ENCODE results near the gene PTGES3.
"Not testable (repeated sequence)": the region's sequence is repeated elsewhere in the genome, so short reads cannot be mapped to it uniquely, and the experiment has no call there.

Gene PTGES3

GRCh38 chr12:56688129-56688845 is at the start of gene PTGES3:
Gene PTGES3 (minus strand): TSS chr12:56688284. CDS start chr12:56687999, 285 bp downstream.
- in situ Hi-C loops (cut with MboI; ENCODE audit: low sequenced_read_pairs): no loop called here

- in situ Hi-C loops (cut with MboI; ENCODE audit: low sequenced_read_pairs): no loop called here
Observed at GRCh38 chr12:56728139-56728861, 40.2 kb upstream of the PTGES3 start.

GRCh38 chr12:56726196-56726675 is 38.2 kb upstream of the PTGES3 start:
- in situ Hi-C loops (cut with MboI; ENCODE audit: low sequenced_read_pairs): not testable (repeated sequence)

- in situ Hi-C loops (cut with MboI; ENCODE audit: low sequenced_read_pairs): no loop called here
Observed at GRCh38 chr12:56725723-56726102, 37.6 kb upstream of the PTGES3 start.

- in situ Hi-C loops (cut with MboI; ENCODE audit: low sequenced_read_pairs): no loop called here
Observed at GRCh38 chr12:56724972-56725722, 37.1 kb upstream of the PTGES3 start, which contains the start of gene NACA. Gene NACA (minus strand): TSS chr12:56725299. CDS start chr12:56724521, 778 bp downstream.

- in situ Hi-C loops (cut with MboI; ENCODE audit: low sequenced_read_pairs): no loop called here
Observed at GRCh38 chr12:56724701-56724971, 36.6 kb upstream of the PTGES3 start.

- in situ Hi-C loops (cut with MboI; ENCODE audit: low sequenced_read_pairs): no loop called here
Observed at GRCh38 chr12:56723889-56724700, 36.0 kb upstream of the PTGES3 start.

GRCh38 chr12:56723352-56723751 is 35.3 kb upstream of the PTGES3 start:
- in situ Hi-C loops (cut with MboI; ENCODE audit: low sequenced_read_pairs): no loop called here

- in situ Hi-C loops (cut with MboI; ENCODE audit: low sequenced_read_pairs): no loop called here
Observed at GRCh38 chr12:56722832-56723231, 34.7 kb upstream of the PTGES3 start.

GRCh38 chr12:56721721-56722120 is 33.6 kb upstream of the PTGES3 start:
- in situ Hi-C loops (cut with MboI; ENCODE audit: low sequenced_read_pairs): no loop called here

- in situ Hi-C loops (cut with MboI; ENCODE audit: low sequenced_read_pairs): no loop called here
Observed at GRCh38 chr12:56721216-56721615, 33.1 kb upstream of the PTGES3 start.

- in situ Hi-C loops (cut with MboI; ENCODE audit: low sequenced_read_pairs): no loop called here
Observed at GRCh38 chr12:56720731-56721151, 32.7 kb upstream of the PTGES3 start.

GRCh38 chr12:56719056-56719455 is 31.0 kb upstream of the PTGES3 start:
- in situ Hi-C loops (cut with MboI; ENCODE audit: low sequenced_read_pairs): no loop called here

GRCh38 chr12:56718636-56719035 is 30.6 kb upstream of the PTGES3 start:
- in situ Hi-C loops (cut with MboI; ENCODE audit: low sequenced_read_pairs): no loop called here

- in situ Hi-C loops (cut with MboI; ENCODE audit: low sequenced_read_pairs): no loop called here
Observed at GRCh38 chr12:56718149-56718548, 30.1 kb upstream of the PTGES3 start.

GRCh38 chr12:56716933-56717880 is 29.1 kb upstream of the PTGES3 start:
- in situ Hi-C loops (cut with MboI; ENCODE audit: low sequenced_read_pairs): no loop called here

- in situ Hi-C loops (cut with MboI; ENCODE audit: low sequenced_read_pairs): no loop called here
Observed at GRCh38 chr12:56716458-56716857, 28.4 kb upstream of the PTGES3 start.

GRCh38 chr12:56715798-56716197 is 27.7 kb upstream of the PTGES3 start:
- in situ Hi-C loops (cut with MboI; ENCODE audit: low sequenced_read_pairs): no loop called here

GRCh38 chr12:56714431-56714929 is 26.4 kb upstream of the PTGES3 start:
- in situ Hi-C loops (cut with MboI; ENCODE audit: low sequenced_read_pairs): no loop called here
